ENCODE results near the gene VAC14. TPM values are rescaled to one million over a fixed set of nuclear protein-coding genes. Genes with fewer than 3 reads are reported as not detected.

The VAC14 gene
- total and polyA plus RNA-seq, 2 of the 8 experiments (the other 6 are each of a cell fraction or from before 2014, with no cell fraction given): 56.0 to 108 TPM

- FAIRE-seq (no peak), DNase-seq (ENCODE audit: low read depth in 1 of 2, low spot score in 2 of 2) (no peak)
- WGBS, 2 experiments (ENCODE audit: extremely low coverage in 1 of 2, insufficient coverage in 1 of 2, insufficient read length in 1 of 2, insufficient replicate concordance in 2 of 2, low coverage in 1 of 2, low lambda C conversion rate in 2 of 2, missing lambda C conversion rate in 1 of 2): 85% methylated on average over 15 of the region's 15 CpGs; no CpG with 5 or more reads in 1 of the 2 experiments
- no peak overlapping the region for H3K9ac ChIP-seq (replicated peaks in 1 of 4; ENCODE audit: extremely low read depth in 1 of 4, low read depth in 3 of 4, low read length in 3 of 4)
- H2BK12ac ChIP-seq (ENCODE audit: low read depth, low read length): peak overlapping the region; percentile 29; the same call in 1 of the 2 replicates
- H3K18ac ChIP-seq (ENCODE audit: extremely low read depth, low read length): no peak overlapping the region
- no peak overlapping the region for H2AFZ ChIP-seq (ENCODE audit: low read length)
- no peak overlapping the region for H3K23ac ChIP-seq (ENCODE audit: insufficient read length)
- H3K27me3 ChIP-seq (replicated peaks in 1 of 4; ENCODE audit: control insufficient read depth in 3 of 4, extremely low read depth in 1 of 4, insufficient read depth in 3 of 4, low read length in 3 of 4): no peaks in the 10 kb centered on the region
- no peak overlapping the region for H3K4me3 ChIP-seq (ENCODE audit: extremely low read depth in 1 of 4, insufficient read depth in 2 of 4, low read depth in 3 of 4, low read length in 4 of 4)
- no peaks in the 10 kb centered on the region; the same call in 1 of the 2 replicates for H3K23me2 ChIP-seq (ENCODE audit: low read depth, low read length)
- peaks cover 0 to 3% (median 0%) of the 10 kb centered on the region in 4 experiments; a peak in 1 of 7 replicates for H3K4me1 ChIP-seq (replicated peaks in 1 of 4; ENCODE audit: control insufficient read depth in 3 of 4, insufficient read depth in 4 of 4, low read length in 3 of 4)
- H3K14ac ChIP-seq (ENCODE audit: insufficient read length): no peak overlapping the region
- H3K79me2 ChIP-seq (ENCODE audit: control insufficient read depth in 1 of 2, insufficient read depth in 2 of 2, low read length in 2 of 2): no peaks in the 10 kb centered on the region
- no peak overlapping the region for H2BK20ac ChIP-seq (ENCODE audit: low read length)
- H2BK15ac ChIP-seq (ENCODE audit: low read length): no peak overlapping the region
- H3K9me3 ChIP-seq (ENCODE audit: insufficient read depth in 2 of 2, low read depth in 1 of 2, low read length in 1 of 2): no peaks in the 10 kb centered on the region; a peak in 1 of 4 replicates
- no peak overlapping the region for H3K4ac ChIP-seq (replicated peaks; ENCODE audit: insufficient read length, low read depth, low read length)
- ChIA-PET POLR2A (ENCODE audit: partially characterized antibody) (interaction anchor here (1.3 to 1.9 kb wide), 3 partner anchors 10 to 36 kb away, joined by 3 to 7 read pairs (median 4); no protein-coding TSS in a partner anchor), CTCF (ENCODE audit: partially characterized antibody) (interaction anchor here (1.7 kb wide), 1 partner anchor 38 kb away, joined by 5 read pairs; no protein-coding TSS in a partner anchor)
- H4K20me1 ChIP-seq (replicated peaks in 1 of 2; ENCODE audit: control insufficient read depth in 1 of 2, insufficient read depth in 2 of 2, low read length in 2 of 2): no peaks in the 10 kb centered on the region
- H2AK5ac ChIP-seq (ENCODE audit: low read depth, low read length): no peak overlapping the region
- no peak overlapping the region for H2BK120ac ChIP-seq (replicated peaks; ENCODE audit: low read depth, low read length)
- no peak overlapping the region for H3K56ac ChIP-seq (replicated peaks; ENCODE audit: insufficient read length, low read depth, low read length)
- H4K91ac ChIP-seq (replicated peaks; ENCODE audit: insufficient read length, low read length): peak overlapping the region; percentile 49
- H3K79me1 ChIP-seq (ENCODE audit: low read depth, low read length): no peaks in the 10 kb centered on the region
- H3K36me3 ChIP-seq (ENCODE audit: control insufficient read depth in 2 of 4, insufficient read depth in 4 of 4, low read length in 3 of 4): no peaks in the 10 kb centered on the region
- no peak overlapping the region for H2BK5ac ChIP-seq (ENCODE audit: low read depth, low read length)
- H4K5ac ChIP-seq (ENCODE audit: insufficient read length, low read depth, low read length): no peak overlapping the region
- H3K27ac ChIP-seq (ENCODE audit: low read depth, low read length): no peak overlapping the region; the same call in 1 of the 2 replicates
- H4K8ac ChIP-seq (ENCODE audit: extremely low read depth, insufficient read depth, low read length): no peak overlapping the region; the same call in 1 of the 2 replicates
- no peak overlapping the region for H3K4me2 ChIP-seq (ENCODE audit: insufficient read depth in 1 of 2, low read depth in 2 of 2, low read length in 2 of 2)
- TF ChIP-seq GTF2F1 (IDR thresholded peaks at IDR 0.05; ENCODE audit: borderline replicate concordance, low read depth, low read length): no peak
- no peak for TF ChIP-seq SRF (IDR thresholded peaks at IDR 0.05; ENCODE audit: low read depth, low read length)
- no peak for TF ChIP-seq HDAC6 (IDR thresholded peaks at IDR 0.05; ENCODE audit: low read depth, low read length)
- TF ChIP-seq, protein P1, sequence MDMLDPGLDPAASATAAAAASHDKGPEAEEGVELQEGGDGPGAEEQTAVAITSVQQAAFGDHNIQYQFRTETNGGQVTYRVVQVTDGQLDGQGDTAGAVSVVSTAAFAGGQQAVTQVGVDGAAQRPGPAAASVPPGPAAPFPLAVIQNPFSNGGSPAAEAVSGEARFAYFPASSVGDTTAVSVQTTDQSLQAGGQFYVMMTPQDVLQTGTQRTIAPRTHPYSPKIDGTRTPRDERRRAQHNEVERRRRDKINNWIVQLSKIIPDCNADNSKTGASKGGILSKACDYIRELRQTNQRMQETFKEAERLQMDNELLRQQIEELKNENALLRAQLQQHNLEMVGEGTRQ (IDR thresholded peaks at IDR 0.05; ENCODE audit: low read length): no peak
- no peak for TF ChIP-seq POU5F1 (IDR thresholded peaks at IDR 0.05; ENCODE audit: low read depth, low read length)
- TF ChIP-seq CBX8 (IDR thresholded peaks at IDR 0.05; ENCODE audit: borderline replicate concordance, low read depth, low read length): no peak
- TF ChIP-seq, protein P2, sequence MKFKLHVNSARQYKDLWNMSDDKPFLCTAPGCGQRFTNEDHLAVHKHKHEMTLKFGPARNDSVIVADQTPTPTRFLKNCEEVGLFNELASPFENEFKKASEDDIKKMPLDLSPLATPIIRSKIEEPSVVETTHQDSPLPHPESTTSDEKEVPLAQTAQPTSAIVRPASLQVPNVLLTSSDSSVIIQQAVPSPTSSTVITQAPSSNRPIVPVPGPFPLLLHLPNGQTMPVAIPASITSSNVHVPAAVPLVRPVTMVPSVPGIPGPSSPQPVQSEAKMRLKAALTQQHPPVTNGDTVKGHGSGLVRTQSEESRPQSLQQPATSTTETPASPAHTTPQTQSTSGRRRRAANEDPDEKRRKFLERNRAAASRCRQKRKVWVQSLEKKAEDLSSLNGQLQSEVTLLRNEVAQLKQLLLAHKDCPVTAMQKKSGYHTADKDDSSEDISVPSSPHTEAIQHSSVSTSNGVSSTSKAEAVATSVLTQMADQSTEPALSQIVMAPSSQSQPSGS (IDR thresholded peaks at IDR 0.05; ENCODE audit: low read length): no peak
- TF ChIP-seq ASH2L (IDR thresholded peaks at IDR 0.05; ENCODE audit: low read length): no peak
Measured at GRCh38 chr16:70647441-70648359, 153.3 kb downstream of the VAC14 start.
